HepG2 (cell line): Measurements from ENCODE around the gene RHBDL3. TPM values are rescaled to one million over a fixed set of nuclear protein-coding genes. Genes with fewer than 3 reads are reported as not detected.

ENCODE experiments used
- HNF1A ChIP-seq, 2 experiments: sonication (generic) in 1 of 2; formaldehyde crosslinking in 1 of 2; IDR thresholded peaks; 2 replicates each; pipeline versions ENCODE4 v1.4.0 to v1.6.1; 2016 to 2020; ENCODE audit warnings: borderline replicate concordance in 1 of 2, low read depth in 1 of 2, mild to moderate bottlenecking in 1 of 2, missing genetic modification reagents in 1 of 2
- KDM2A ChIP-seq: sonication (generic); formaldehyde crosslinking; IDR thresholded peaks from 2 replicates; pipeline ENCODE4 v1.4.0; 2020; ENCODE audit warnings: low read depth, missing genetic modification reagents, borderline replicate concordance
- RFXANK ChIP-seq: IDR thresholded peaks from 2 replicates; pipeline ENCODE4 v1.6.1; 2016
- SALL2 ChIP-seq: sonication (generic); formaldehyde crosslinking; IDR thresholded peaks from 2 replicates; pipeline ENCODE4 v1.8.1; 2023; ENCODE audit warnings: mild to moderate bottlenecking, missing genetic modification reagents, inconsistent platforms
- ZBTB38 ChIP-seq: sonication (generic); formaldehyde crosslinking; IDR thresholded peaks from 2 replicates; pipeline ENCODE4 v1.5.1; 2020; ENCODE audit warnings: mild to moderate bottlenecking, missing genetic modification reagents
- ZMYM4 ChIP-seq: sonication (generic); formaldehyde crosslinking; IDR thresholded peaks from 2 replicates; pipeline ENCODE4 v1.8.1; 2023; ENCODE audit warnings: mild to moderate bottlenecking, missing genetic modification reagents
- ZNF292 ChIP-seq: sonication (generic); formaldehyde crosslinking; IDR thresholded peaks from 2 replicates; pipeline ENCODE4 v1.8.1; 2022; ENCODE audit warnings: mild to moderate bottlenecking, low read depth, missing genetic modification reagents, borderline replicate concordance
- ZNF331 ChIP-seq: sonication (generic); formaldehyde crosslinking; IDR thresholded peaks from 2 replicates; pipeline ENCODE4 v1.4.0; 2020; ENCODE audit warnings: missing genetic modification reagents
- ZNF646 ChIP-seq: sonication (generic); formaldehyde crosslinking; IDR thresholded peaks from 2 replicates; pipeline ENCODE4 v1.9.0; 2021; ENCODE audit warnings: mild to moderate bottlenecking, missing genetic modification reagents
- ZNF710 ChIP-seq: sonication (generic); formaldehyde crosslinking; IDR thresholded peaks from 2 replicates; pipeline ENCODE4 v1.5.0; 2020; ENCODE audit warnings: mild to moderate bottlenecking, missing genetic modification reagents, borderline replicate concordance
- ZNF878 ChIP-seq: sonication (generic); formaldehyde crosslinking; IDR thresholded peaks from 2 replicates; pipeline ENCODE4 v1.8.1; 2023; ENCODE audit warnings: mild to moderate bottlenecking, missing genetic modification reagents, moderate library complexity
- polyA plus RNA-seq, 8 experiments: library from polyadenylated mRNA; depleted of rRNA in 3 of 8; stranded (reverse) in 7 of 8; unstranded in 1 of 8; fragments of >200 nt; fragmentation: Illumina TruSeq in 4 of 8; extraction: Trizol in 4 of 8; gene quantifications; 2 replicates each; pipeline versions ENCODE4 v1.2.1 to v1.2.3, GENCODE V29; 2011 to 2016; ENCODE audit warnings: low read depth in 4 of 8, missing spikeins in 1 of 8, mixed read lengths in 1 of 8; ENCODE audit not compliant: insufficient read depth in 1 of 8
- total RNA-seq, 5 experiments: library from RNA; depleted of rRNA; stranded (reverse); fragments of >200 nt; fragmentation: Illumina TruSeq; extraction: Trizol; gene quantifications; 2 replicates each; pipeline ENCODE4 v1.2.3, GENCODE V29; 2016; ENCODE audit warnings: low read depth in 1 of 5
- TF ChIP-seq, protein P1 (sequence below): sonication (generic); formaldehyde crosslinking; IDR thresholded peaks from 2 replicates; pipeline ENCODE4 v1.4.0; 2020; ENCODE audit warnings: missing genetic modification reagents

RHBDL3 gene
- total and polyA plus RNA-seq, 2 of the 13 experiments (the other 11 are each of a cell fraction or from before 2014, with no cell fraction given), result 0.09 TPM; not detected in 1

DNA sequence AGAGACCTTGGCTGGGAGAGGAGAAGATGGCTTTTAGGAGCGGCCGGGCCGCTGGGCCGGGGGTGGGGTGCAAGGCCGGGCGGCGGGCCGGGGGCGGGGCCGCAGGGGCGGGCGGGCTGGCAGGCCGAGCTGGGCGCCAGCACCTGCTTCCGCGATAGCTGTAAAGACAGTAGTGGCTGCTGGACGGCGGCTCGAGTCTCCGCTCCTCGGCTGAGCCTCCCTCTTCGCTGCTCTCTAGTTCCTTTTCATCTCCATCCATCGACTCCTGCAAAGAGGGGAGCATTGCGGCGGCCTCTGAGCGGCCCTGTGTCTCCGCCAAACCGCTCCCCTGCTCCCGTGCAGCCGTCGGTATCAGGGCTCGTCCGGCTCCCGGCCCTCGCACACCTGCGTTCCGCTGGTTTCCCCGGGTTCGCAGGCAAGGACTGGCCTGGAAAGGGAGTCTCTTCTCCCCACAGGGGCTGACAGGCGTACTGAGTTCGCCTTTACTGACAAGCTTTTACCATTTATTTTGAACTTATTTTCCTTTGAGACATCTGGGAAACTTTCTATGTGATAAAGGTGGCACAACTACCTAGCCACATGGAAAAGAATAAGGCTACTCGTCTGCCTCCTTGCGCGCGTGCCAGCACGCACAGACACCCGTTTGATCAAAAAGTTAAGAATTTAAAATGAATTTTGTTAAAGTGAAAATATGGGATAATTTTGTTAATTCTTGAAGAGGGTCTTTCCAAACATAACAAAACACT is 76.4 kb downstream of the RHBDL3 start, which contains the start of gene C17orf75 (continued):
- TF ChIP-seq HNF1A (IDR thresholded peaks at IDR 0.05; ENCODE audit: low read depth) (0 out of 2 replicates have a peak, but pooled peaks have one; percentile 32), HNF1A (CRISPR knock-in tag; IDR thresholded peaks at IDR 0.05; ENCODE audit: borderline replicate concordance) (no peak; the same call in 1 of the 2 replicates), ZNF331 (CRISPR knock-in tag) (peak; percentile 94), ZNF292 (CRISPR knock-in tag) (peak; percentile 95), ZBTB38 (peak; percentile 78; the same call in 1 of the 2 replicates), RFXANK (CRISPR knock-in tag) (no peak), ZMYM4 (CRISPR knock-in tag) (peak; percentile 80), SALL2 (CRISPR knock-in tag) (peak; percentile 84; the same call in 1 of the 2 replicates), ZNF646 (CRISPR knock-in tag) (no peak; the same call in 1 of the 2 replicates), ZNF878 (CRISPR knock-in tag) (0 out of 2 replicates have a peak, but pooled peaks have one; percentile 30), KDM2A (CRISPR knock-in tag) (peak; percentile 99), ZNF710 (CRISPR knock-in tag) (peak; percentile 86)
- TF ChIP-seq, protein P1, sequence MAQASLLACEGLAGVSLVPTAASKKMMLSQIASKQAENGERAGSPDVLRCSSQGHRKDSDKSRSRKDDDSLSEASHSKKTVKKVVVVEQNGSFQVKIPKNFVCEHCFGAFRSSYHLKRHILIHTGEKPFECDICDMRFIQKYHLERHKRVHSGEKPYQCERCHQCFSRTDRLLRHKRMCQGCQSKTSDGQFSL (CRISPR knock-in tag), result no peak
